ENCODE data around the gene PPM1H.

DNA sequence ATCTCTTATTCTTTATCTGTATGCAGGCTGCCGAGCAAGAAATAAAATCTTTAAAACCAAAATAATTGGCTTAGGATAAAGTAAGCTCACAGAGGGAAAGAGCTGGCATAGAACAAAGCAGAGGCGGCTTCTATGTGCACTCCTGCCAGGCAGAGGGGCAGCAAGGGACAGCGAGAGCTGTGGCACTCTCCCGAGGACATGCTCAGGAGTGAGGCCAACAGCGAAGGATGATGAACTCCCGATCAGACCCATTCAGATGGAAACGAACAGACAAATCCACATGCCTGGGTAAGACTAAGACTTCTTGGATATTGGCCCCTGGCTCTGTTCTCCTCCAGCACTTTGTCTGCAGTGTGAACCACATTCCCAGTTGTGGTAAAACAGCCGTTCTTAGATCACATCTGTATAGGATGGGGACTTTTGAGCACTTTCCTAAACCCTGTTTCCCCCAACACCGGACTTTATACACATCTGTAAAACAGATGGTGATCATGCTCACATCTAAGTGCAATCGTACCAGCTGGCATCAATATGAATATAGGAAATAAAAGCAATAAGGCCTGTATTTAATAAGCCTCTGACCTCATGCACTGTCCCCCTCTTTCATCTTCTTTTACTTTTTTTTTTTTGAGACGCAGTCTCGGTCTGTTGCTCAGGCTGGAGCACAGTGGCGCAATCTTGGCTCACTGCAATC lies 134.1 kb downstream of the PPM1H start:
- TF ChIP-seq, protein P1, sequence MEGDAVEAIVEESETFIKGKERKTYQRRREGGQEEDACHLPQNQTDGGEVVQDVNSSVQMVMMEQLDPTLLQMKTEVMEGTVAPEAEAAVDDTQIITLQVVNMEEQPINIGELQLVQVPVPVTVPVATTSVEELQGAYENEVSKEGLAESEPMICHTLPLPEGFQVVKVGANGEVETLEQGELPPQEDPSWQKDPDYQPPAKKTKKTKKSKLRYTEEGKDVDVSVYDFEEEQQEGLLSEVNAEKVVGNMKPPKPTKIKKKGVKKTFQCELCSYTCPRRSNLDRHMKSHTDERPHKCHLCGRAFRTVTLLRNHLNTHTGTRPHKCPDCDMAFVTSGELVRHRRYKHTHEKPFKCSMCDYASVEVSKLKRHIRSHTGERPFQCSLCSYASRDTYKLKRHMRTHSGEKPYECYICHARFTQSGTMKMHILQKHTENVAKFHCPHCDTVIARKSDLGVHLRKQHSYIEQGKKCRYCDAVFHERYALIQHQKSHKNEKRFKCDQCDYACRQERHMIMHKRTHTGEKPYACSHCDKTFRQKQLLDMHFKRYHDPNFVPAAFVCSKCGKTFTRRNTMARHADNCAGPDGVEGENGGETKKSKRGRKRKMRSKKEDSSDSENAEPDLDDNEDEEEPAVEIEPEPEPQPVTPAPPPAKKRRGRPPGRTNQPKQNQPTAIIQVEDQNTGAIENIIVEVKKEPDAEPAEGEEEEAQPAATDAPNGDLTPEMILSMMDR (IDR thresholded peaks at IDR 0.05; ENCODE audit: low read depth, low read length): no peak
- TF ChIP-seq EZH2phosphoT487 (IDR thresholded peaks at IDR 0.05; ENCODE audit: low read depth): no peak

All from OCI-LY3 (cell line).